Left lung (tissue), 10 donors: ENCODE results near the gene DOK7. TPM values are rescaled to one million over a fixed set of nuclear protein-coding genes. Genes with fewer than 3 reads are reported as not detected.
A peak's percentile ranks its signal among the peaks of the same experiment; 100 is the strongest.

Experiments
- ATAC-seq: fragments of 200-7000 bp; cut with Tn5 transposase; one replicate; pipeline ENCODE4 v1.9.1; 2020; ENCODE audit warnings: moderate library complexity
- DNase-seq, 4 donors: peaks; one replicate each; pipeline ENCODE4 v3.0.0-alpha.2; 2013 to 2020
- H3K27ac ChIP-seq, 2 donors: fragments of 200-600 bp; sonication (generic) in 1 of 2; one replicate each; pipeline versions ENCODE4 v1.5.0 to v1.8.0; 2020 to 2021
- H3K27me3 ChIP-seq, 2 donors: fragments of 200-600 bp; sonication (generic) in 1 of 2; one replicate each; pipeline versions ENCODE4 v1.5.0 to v1.8.0; 2020 to 2021
- H3K36me3 ChIP-seq, 2 donors: fragments of 200-600 bp; sonication (generic) in 1 of 2; one replicate each; pipeline versions ENCODE4 v1.5.0 to v1.8.0; 2020 to 2021
- H3K4me1 ChIP-seq, 2 donors: fragments of 200-600 bp; one replicate each; pipeline ENCODE4 v1.8.0; 2021
- H3K4me3 ChIP-seq, 2 donors: fragments of 200-600 bp; sonication (generic) in 1 of 2; one replicate each; pipeline versions ENCODE4 v1.5.0 to v1.8.0; 2020 to 2021; ENCODE audit warnings: mild to moderate bottlenecking in 1 of 2
- H3K9me3 ChIP-seq, 2 donors: fragments of 200-600 bp; sonication (generic) in 1 of 2; one replicate each; pipeline versions ENCODE4 v1.5.0 to v1.8.0; 2020 to 2021
- CTCF ChIP-seq, 2 donors: fragments of 200-600 bp; sonication (generic) in 1 of 2; IDR thresholded peaks; one replicate each; pipeline versions ENCODE4 v1.5.0 to v1.8.0; 2021; ENCODE audit warnings: antibody characterized with exemption in 2 of 2
- intact Hi-C, 2 donors: fragments of 100-400 bp; cut with DNase I; formaldehyde crosslinking; loops; one replicate each; pipeline versions ENCODE4 v1.11.2 to v1.14.2; 2022
- polyA plus RNA-seq, 6 donors: library from polyadenylated mRNA; unstranded; fragments of 120-200 nt; gene quantifications; one replicate each; pipeline ENCODE4 v1.2.1, GENCODE V29; 2013; ENCODE audit not compliant: insufficient read length in 6 of 6
- total RNA-seq, 2 donors: library from RNA; stranded (reverse); fragmentation: NEBNext Ultra II Directional; extraction: Animal tissue kit (Norgen Biotek cat#: 25700); gene quantifications; one replicate each; pipeline ENCODE4 v1.2.1, GENCODE V29; 2021
- donor health status: DM: no; HTN: yes; CAD: no.
- donor health status: DM: no; HTN: no; CAD: no.

Gene DOK7
- total and polyA plus RNA-seq, 8 donors = 0.28 to 6.3 (median 1.2) TPM

GRCh38 chr4:3471098-3471760 lies 8.1 kb downstream of the DOK7 start:
- no peak for TF ChIP-seq CTCF (IDR thresholded peaks at IDR 0.05)
- H3K4me1 ChIP-seq = no peaks in the 10 kb centered on the region
- peaks cover 0 to 20% of the 10 kb centered on the region in 2 donors for H3K27me3 ChIP-seq
- no peak overlapping the region for H3K4me3 ChIP-seq
- H3K9me3 ChIP-seq = no peaks in the 10 kb centered on the region
- H3K36me3 ChIP-seq = no peaks in the 10 kb centered on the region
- DNase-seq = peak in 1 of 4 donors; percentile 68
- no peak for ATAC-seq
- H3K27ac ChIP-seq = no peak overlapping the region
- intact Hi-C loops = no loop called here

DNA sequence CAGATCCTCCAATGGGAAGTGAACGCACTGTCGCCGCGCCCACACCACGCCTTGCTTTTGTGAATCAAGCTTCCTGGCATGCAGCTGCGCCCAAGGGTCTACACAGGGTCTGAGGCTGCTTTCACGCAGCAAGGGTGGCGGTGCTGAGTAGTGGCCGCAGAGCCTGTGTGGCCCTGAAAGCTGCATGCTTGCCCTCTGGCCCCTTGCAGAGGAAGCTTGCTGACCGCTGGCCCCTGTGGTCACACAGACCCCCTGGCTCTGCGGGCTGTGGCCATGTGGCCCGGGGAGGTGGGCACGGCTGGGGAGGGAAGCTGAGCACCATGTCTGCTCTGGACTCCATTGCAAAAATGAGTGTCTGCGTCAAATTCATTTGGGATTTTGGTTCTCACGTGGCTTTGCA lies 8.8 kb downstream of the DOK7 start:
- ATAC-seq (no peak), DNase-seq (peak in 1 of 4 donors; percentile 74)
- H3K4me1 ChIP-seq = no peaks in the 10 kb centered on the region
- H3K36me3 ChIP-seq = no peaks in the 10 kb centered on the region
- no peak overlapping the region for H3K27ac ChIP-seq
- no peak for TF ChIP-seq CTCF (IDR thresholded peaks at IDR 0.05)
- H3K9me3 ChIP-seq = no peaks in the 10 kb centered on the region
- H3K4me3 ChIP-seq = no peak overlapping the region
- intact Hi-C loops = no loop called here
- H3K27me3 ChIP-seq = peaks cover 0 to 17% of the 10 kb centered on the region in 2 donors

GRCh38 chr4:3472411-3473141 lies 9.5 kb downstream of the DOK7 start:
- no peak for ATAC-seq
- Histone ChIP-seq H3K4me1 (no peaks in the 10 kb centered on the region), H3K27ac (no peak overlapping the region), H3K9me3 (no peaks in the 10 kb centered on the region), H3K36me3 (no peaks in the 10 kb centered on the region), H3K27me3 (peaks cover 0 to 18% of the 10 kb centered on the region in 2 donors), H3K4me3 (no peak overlapping the region)
- intact Hi-C loops = no loop called here
- DNase-seq = peak in 1 of 4 donors; percentile 72
- TF ChIP-seq CTCF (IDR thresholded peaks at IDR 0.05) = no peak

DNA sequence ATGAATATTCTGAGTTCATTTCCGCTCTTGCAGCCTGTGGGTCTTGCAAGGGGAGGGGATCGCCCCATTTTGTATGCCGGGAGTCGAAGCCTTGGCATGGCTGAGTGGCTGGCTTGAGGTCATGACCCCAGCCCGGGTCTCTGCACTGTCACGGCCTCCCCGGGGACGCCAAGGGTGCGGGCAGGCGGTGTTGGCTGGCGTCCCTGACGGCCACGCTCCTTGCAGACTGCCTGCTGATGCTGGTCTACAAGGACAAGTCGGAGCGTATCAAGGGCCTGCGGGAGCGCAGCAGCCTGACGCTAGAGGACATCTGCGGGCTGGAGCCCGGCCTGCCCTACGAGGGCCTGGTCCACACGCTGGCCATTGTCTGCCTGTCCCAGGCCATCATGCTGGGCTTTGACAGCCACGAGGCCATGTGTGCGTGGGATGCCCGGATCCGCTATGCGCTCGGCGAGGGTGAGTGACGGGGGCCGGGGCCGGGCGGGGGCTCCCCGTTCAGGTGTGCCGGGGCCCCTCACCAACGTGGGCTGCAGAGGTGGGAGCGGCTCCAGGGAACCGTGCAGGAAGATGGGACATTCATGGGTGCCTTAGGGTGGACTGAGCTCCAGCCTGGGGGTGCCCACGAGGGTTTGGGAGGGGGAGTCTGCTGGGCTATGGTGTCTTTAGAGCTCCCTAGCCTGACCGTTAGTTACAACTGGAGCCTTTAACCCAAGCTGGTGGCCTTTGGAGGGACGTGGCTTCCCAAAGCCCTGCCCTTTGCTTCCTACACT lies 10.3 kb downstream of the DOK7 start:
- H3K36me3 ChIP-seq = no peaks in the 10 kb centered on the region
- H3K27me3 ChIP-seq = peaks cover 0 to 26% of the 10 kb centered on the region in 2 donors
- DNase-seq (peak in 1 of 4 donors; percentile 77), ATAC-seq (no peak)
- no peaks in the 10 kb centered on the region for H3K9me3 ChIP-seq
- intact Hi-C loops = no loop called here
- no peak overlapping the region for H3K27ac ChIP-seq
- TF ChIP-seq CTCF (IDR thresholded peaks at IDR 0.05) = no peak
- no peaks in the 10 kb centered on the region for H3K4me1 ChIP-seq
- H3K4me3 ChIP-seq = no peak overlapping the region
